ENCODE data around the gene MSI2. TPM values are rescaled to one million over a fixed set of nuclear protein-coding genes. Genes with fewer than 3 reads are reported as not detected.

The MSI2 gene
- total RNA-seq, 2 experiments from 2014 or later = 107 to 111 TPM

GRCh38 chr17:57441270-57441600, 184.9 kb downstream of the MSI2 start:
- CTCF ChIA-PET = interaction anchor here (0.7 to 3.2 kb wide), 5 partner anchors 14 to 198 kb away, joined by 3 to 33 read pairs (median 3); no protein-coding TSS in a partner anchor
- Mint-ChIP-seq H3K9me3 (no peaks in the 10 kb centered on the region), H3K4me3 (no peak overlapping the region), H3K27me3 (no peaks in the 10 kb centered on the region), H3K4me1 (peaks cover 58% of the 10 kb centered on the region), H3K36me3 (ENCODE audit: low read depth) (peaks cover 5% of the 10 kb centered on the region), H3K27ac (peak overlapping the region; percentile 85)
- POLR2A ChIA-PET = interaction anchor here (1.0 to 1.4 kb wide), 3 partner anchors 13 to 32 kb away, joined by 3 read pairs; no protein-coding TSS in a partner anchor
- no peak for DNase-seq

GRCh38 chr17:57442401-57442823, 186.1 kb downstream of the MSI2 start:
- POLR2A ChIA-PET = interaction anchor here (1.0 to 2.0 kb wide), 6 partner anchors 9 to 184 kb away, joined by 3 to 5 read pairs (median 3); no protein-coding TSS in a partner anchor
- H3K27ac Mint-ChIP-seq = peak overlapping the region; percentile 85
- no peaks in the 10 kb centered on the region for H3K9me3 Mint-ChIP-seq
- CTCF ChIA-PET = interaction anchor here (3.2 kb wide), 1 partner anchor 199 kb away, joined by 33 read pairs; no protein-coding TSS in a partner anchor
- no peaks in the 10 kb centered on the region for H3K27me3 Mint-ChIP-seq
- H3K4me1 Mint-ChIP-seq = peaks cover 58% of the 10 kb centered on the region
- no peak overlapping the region for H3K4me3 Mint-ChIP-seq
- DNase-seq = no peak
- peaks cover 2% of the 10 kb centered on the region for H3K36me3 Mint-ChIP-seq (ENCODE audit: low read depth)

DNA sequence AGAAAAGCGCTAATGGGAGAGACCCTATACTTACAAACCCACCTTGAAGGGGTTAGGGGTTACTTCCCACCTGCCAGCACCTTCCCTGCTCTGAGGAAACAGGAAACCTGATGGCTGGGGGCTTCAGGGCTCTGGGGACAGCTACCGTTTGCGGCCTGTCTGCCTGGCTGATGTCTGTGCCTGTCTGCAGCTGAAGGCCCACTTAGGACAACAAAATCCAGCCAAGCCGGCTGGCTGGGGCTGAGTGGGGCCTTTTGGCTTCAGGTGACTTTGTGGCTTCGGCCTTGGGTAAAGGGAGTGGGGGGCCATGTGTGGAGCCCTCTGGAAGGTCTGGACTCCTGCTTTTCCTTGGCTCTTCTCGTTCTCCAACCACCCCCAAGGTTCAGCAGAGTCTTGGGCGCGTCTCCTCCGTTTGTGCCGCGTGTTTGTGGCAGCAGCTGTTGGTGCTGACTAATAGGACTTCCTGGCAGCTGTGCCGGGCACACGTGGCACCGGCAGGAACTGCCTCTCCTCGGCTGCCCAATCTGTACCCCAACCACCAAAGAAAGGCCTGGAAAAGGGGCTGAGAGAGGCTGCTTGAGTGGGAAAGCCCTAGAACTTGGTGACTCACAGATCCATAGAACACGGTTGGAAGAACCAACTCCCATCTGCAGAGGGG, 186.7 kb downstream of the MSI2 start:
- H3K27ac Mint-ChIP-seq = peak overlapping the region; percentile 85
- H3K36me3 Mint-ChIP-seq (ENCODE audit: low read depth) = peaks cover 2% of the 10 kb centered on the region
- H3K4me3 Mint-ChIP-seq = no peak overlapping the region
- peaks cover 57% of the 10 kb centered on the region for H3K4me1 Mint-ChIP-seq
- H3K27me3 Mint-ChIP-seq = no peaks in the 10 kb centered on the region
- H3K9me3 Mint-ChIP-seq = no peaks in the 10 kb centered on the region
- CTCF ChIA-PET = no interaction called here
- POLR2A ChIA-PET = interaction anchor here (0.8 to 2.0 kb wide), 7 partner anchors 9 to 357 kb away, joined by 3 to 5 read pairs (median 3); no protein-coding TSS in a partner anchor
- DNase-seq = peak; percentile 65

GRCh38 chr17:57443781-57444180, 187.5 kb downstream of the MSI2 start:
- Mint-ChIP-seq H3K27ac (peak overlapping the region; percentile 85), H3K36me3 (ENCODE audit: low read depth) (peaks cover 6% of the 10 kb centered on the region), H3K27me3 (no peaks in the 10 kb centered on the region), H3K4me1 (peaks cover 57% of the 10 kb centered on the region), H3K9me3 (no peaks in the 10 kb centered on the region), H3K4me3 (no peak overlapping the region)
- ChIA-PET POLR2A (interaction anchor here (0.8 to 2.0 kb wide), 5 partner anchors 8 to 358 kb away, joined by 3 to 5 read pairs (median 3); no protein-coding TSS in a partner anchor), CTCF (no interaction called here)
- DNase-seq = no peak

- Mint-ChIP-seq H3K27me3 (no peaks in the 10 kb centered on the region), H3K36me3 (ENCODE audit: low read depth) (peaks cover 7% of the 10 kb centered on the region), H3K27ac (no peak overlapping the region)
Observed at GRCh38 chr17:57444682-57445450, 188.5 kb downstream of the MSI2 start.

GRCh38 chr17:57445772-57446472, 189.6 kb downstream of the MSI2 start:
- Mint-ChIP-seq H3K9me3 (no peaks in the 10 kb centered on the region), H3K27ac (no peak overlapping the region), H3K4me1 (peaks cover 44% of the 10 kb centered on the region), H3K27me3 (no peaks in the 10 kb centered on the region), H3K4me3 (no peak overlapping the region), H3K36me3 (ENCODE audit: low read depth) (peaks cover 9% of the 10 kb centered on the region)
- CTCF ChIA-PET = no interaction called here
- DNase-seq = no peak
- POLR2A ChIA-PET = no interaction called here

More at GRCh38 chr17:57444682-57445450, 188.5 kb downstream of the MSI2 start:
- Mint-ChIP-seq H3K4me3 (no peak overlapping the region), H3K4me1 (peaks cover 50% of the 10 kb centered on the region), H3K9me3 (no peaks in the 10 kb centered on the region)
- ChIA-PET CTCF (no interaction called here), POLR2A (interaction anchor here (0.7 to 1.3 kb wide), 2 partner anchors 14 to 18 kb away, joined by 3 read pairs; no protein-coding TSS in a partner anchor)
- no peak for DNase-seq

DNA sequence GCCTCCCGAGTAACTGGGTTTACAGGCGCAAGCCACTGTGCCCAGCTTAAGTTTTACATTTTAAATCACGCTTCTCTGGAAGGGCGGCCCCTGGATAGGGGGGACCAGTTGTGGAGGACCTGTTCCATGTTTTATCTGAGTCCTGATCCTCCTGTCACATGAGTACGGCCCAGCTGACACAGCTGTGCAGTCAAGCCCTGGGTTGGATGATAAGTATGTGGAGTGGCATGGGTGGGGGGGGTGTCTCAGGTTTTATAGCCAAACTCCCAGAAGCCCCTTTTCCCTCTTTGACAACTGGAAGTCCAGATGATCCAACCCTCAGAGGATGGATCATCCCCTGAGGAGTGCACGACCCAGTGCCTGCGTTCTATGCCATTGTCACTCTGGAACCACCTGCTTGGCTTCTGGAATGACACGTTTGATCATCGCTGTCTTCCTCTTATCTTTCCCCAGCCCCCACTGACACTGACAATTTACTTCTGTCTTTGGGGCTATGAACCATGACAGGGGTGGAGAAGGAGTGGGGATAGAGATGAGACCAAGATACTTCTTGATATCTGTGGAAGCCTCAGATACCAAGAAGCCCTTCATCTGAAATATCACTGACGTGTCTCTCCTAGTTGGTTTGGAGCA, 191.2 kb downstream of the MSI2 start:
- H3K4me1 Mint-ChIP-seq = peaks cover 37% of the 10 kb centered on the region
- no peak overlapping the region for H3K4me3 Mint-ChIP-seq
- no peak overlapping the region for H3K27ac Mint-ChIP-seq
- POLR2A ChIA-PET = interaction anchor here (1.3 kb wide), 1 partner anchor 8 kb away, joined by 3 read pairs; no protein-coding TSS in a partner anchor
- CTCF ChIA-PET = interaction anchor here (1.2 kb wide), 1 partner anchor 204 kb away, joined by 3 read pairs; no protein-coding TSS in a partner anchor
- no peaks in the 10 kb centered on the region for H3K9me3 Mint-ChIP-seq
- no peaks in the 10 kb centered on the region for H3K27me3 Mint-ChIP-seq
- DNase-seq = no peak
- peaks cover 12% of the 10 kb centered on the region for H3K36me3 Mint-ChIP-seq (ENCODE audit: low read depth)

DNA sequence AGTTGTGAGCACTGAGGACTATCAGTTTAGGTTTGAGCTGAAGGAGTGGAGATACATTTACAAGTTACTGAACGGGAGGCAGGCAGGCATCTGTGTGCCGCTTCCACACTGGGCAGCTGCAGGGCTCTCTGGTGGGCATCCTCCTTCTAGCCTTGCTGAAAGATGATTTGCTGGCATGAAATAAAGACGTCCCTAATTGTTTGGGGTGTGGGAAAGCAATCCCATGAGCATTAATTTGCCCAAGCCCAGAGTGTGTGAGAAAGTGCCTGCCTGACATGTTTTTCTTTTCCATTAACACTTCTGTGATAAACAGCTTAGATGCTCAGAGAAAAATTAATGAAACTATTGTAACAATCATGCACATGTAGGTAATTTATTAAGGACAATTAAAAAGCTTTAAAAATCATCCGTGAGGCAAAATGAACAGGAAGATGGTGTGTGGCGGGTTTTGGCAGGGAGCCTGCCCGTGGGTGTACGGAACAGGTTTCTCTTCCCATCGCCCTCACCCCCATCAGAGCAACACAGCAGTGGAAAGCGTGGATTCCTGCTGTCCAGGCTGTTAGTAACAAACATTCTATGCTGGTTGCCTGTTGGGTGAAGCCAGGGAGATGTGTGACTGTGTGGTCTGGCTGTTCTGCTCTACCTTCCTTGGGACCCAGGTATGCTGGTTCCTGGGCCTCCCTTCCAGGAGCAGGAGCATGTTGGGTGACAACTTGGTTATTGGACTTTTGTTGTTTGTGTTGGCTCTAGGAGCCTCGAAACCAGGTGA, 191.9 kb downstream of the MSI2 start:
- peaks cover 32% of the 10 kb centered on the region for H3K4me1 Mint-ChIP-seq
- no peak for DNase-seq
- H3K9me3 Mint-ChIP-seq = no peaks in the 10 kb centered on the region
- H3K27ac Mint-ChIP-seq = no peak overlapping the region
- peaks cover 14% of the 10 kb centered on the region for H3K36me3 Mint-ChIP-seq (ENCODE audit: low read depth)
- CTCF ChIA-PET = no interaction called here
- no peaks in the 10 kb centered on the region for H3K27me3 Mint-ChIP-seq
- POLR2A ChIA-PET = interaction anchor here (1.3 to 2.1 kb wide), 2 partner anchors 9 to 13 kb away, joined by 3 to 7 read pairs; no protein-coding TSS in a partner anchor
- no peak overlapping the region for H3K4me3 Mint-ChIP-seq

- no peaks in the 10 kb centered on the region for H3K27me3 Mint-ChIP-seq
- no peak overlapping the region for H3K27ac Mint-ChIP-seq
- POLR2A ChIA-PET = interaction anchor here (1.3 to 2.1 kb wide), 2 partner anchors 9 to 13 kb away, joined by 3 to 7 read pairs; no protein-coding TSS in a partner anchor
- peaks cover 12% of the 10 kb centered on the region for H3K36me3 Mint-ChIP-seq (ENCODE audit: low read depth)
- DNase-seq = no peak
- H3K9me3 Mint-ChIP-seq = no peaks in the 10 kb centered on the region
- CTCF ChIA-PET = no interaction called here
- H3K4me1 Mint-ChIP-seq = peaks cover 32% of the 10 kb centered on the region
- no peak overlapping the region for H3K4me3 Mint-ChIP-seq
Observed at GRCh38 chr17:57448759-57449283, 192.5 kb downstream of the MSI2 start.

DNA sequence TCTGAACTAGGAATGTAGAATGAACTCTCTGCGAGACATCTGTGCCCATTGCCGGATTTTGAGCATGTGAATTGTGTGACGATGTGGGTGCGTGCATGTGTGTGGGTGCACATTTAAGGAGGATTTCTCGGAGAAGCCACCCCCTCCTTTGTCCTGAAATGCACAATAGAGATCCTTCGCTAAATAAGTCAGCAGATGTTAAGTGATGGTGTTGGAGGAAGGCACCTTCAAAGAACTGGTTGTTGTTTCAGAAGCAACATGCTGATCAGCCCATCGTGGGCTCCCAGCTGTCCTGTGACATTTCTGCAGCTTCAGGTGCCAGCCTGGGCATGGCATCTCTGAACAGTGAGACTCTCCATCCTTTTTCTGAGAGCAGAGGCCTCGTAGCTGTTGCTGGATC, 194.9 kb downstream of the MSI2 start:
- Mint-ChIP-seq H3K36me3 (ENCODE audit: low read depth) (peaks cover 21% of the 10 kb centered on the region), H3K4me1 (peaks cover 47% of the 10 kb centered on the region), H3K4me3 (no peak overlapping the region), H3K27me3 (no peaks in the 10 kb centered on the region), H3K27ac (peak overlapping the region; percentile 35), H3K9me3 (no peaks in the 10 kb centered on the region)
- DNase-seq = no peak
- CTCF ChIA-PET = no interaction called here
- POLR2A ChIA-PET = interaction anchor here (1.1 kb wide), 1 partner anchor 8 kb away, joined by 5 read pairs; no protein-coding TSS in a partner anchor

- Mint-ChIP-seq H3K27ac (no peak overlapping the region), H3K4me3 (no peak overlapping the region), H3K9me3 (no peaks in the 10 kb centered on the region), H3K27me3 (no peaks in the 10 kb centered on the region), H3K4me1 (peaks cover 48% of the 10 kb centered on the region), H3K36me3 (ENCODE audit: low read depth) (peaks cover 21% of the 10 kb centered on the region)
- ChIA-PET CTCF (no interaction called here), POLR2A (interaction anchor here (1.1 kb wide), 1 partner anchor 9 kb away, joined by 5 read pairs; no protein-coding TSS in a partner anchor)
- no peak for DNase-seq
Observed at GRCh38 chr17:57451643-57452042, 195.3 kb downstream of the MSI2 start.

Measured in activated CD4-positive, alpha-beta memory T cell treated with anti-CD3 and anti-CD28 coated beads, Interleukin-2, amount 10 ng/mL, durations not matched to agents 7 days and 5 days (primary cell).